ENCODE data around the gene JSRP1. TPM values are rescaled to one million over a fixed set of nuclear protein-coding genes. Genes with fewer than 3 reads are reported as not detected.

The JSRP1 gene
- total RNA-seq, 1 donor from 2014 or later = not detected

DNA sequence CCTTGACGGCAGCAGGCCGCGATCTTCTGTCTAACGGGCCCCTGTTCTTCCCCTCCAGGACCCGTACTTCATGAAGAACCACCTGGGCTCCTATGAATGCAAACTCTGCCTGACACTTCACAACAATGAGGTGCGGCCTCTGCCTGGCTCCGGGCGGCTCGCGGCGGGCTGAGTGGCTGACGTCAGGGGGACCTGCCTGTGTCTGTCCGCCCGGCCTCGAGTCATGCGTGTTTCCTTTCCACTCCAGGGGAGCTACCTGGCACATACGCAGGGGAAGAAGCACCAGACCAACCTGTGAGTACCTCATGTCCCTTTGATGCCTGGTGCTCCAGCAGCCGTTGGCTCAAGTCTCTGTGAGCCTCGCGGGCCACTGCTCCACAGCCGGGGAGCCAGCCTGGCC is 11.7 kb downstream of the JSRP1 start:
- DNase-seq (ENCODE audit: low read depth) = no peak
- H3K4me3 ChIP-seq (ENCODE audit: low read depth, low read length) = no peak overlapping the region
- TF ChIP-seq, protein P1, sequence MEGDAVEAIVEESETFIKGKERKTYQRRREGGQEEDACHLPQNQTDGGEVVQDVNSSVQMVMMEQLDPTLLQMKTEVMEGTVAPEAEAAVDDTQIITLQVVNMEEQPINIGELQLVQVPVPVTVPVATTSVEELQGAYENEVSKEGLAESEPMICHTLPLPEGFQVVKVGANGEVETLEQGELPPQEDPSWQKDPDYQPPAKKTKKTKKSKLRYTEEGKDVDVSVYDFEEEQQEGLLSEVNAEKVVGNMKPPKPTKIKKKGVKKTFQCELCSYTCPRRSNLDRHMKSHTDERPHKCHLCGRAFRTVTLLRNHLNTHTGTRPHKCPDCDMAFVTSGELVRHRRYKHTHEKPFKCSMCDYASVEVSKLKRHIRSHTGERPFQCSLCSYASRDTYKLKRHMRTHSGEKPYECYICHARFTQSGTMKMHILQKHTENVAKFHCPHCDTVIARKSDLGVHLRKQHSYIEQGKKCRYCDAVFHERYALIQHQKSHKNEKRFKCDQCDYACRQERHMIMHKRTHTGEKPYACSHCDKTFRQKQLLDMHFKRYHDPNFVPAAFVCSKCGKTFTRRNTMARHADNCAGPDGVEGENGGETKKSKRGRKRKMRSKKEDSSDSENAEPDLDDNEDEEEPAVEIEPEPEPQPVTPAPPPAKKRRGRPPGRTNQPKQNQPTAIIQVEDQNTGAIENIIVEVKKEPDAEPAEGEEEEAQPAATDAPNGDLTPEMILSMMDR (IDR thresholded peaks at IDR 0.05; ENCODE audit: insufficient read depth, low read length, severe bottlenecking) = no peak
- peaks cover 42% of the 10 kb centered on the region for H3K36me3 ChIP-seq (ENCODE audit: control insufficient read depth, insufficient read depth, low read length)
- H3K27me3 ChIP-seq (ENCODE audit: control insufficient read depth, insufficient read depth, low read length) = no peaks in the 10 kb centered on the region
- no peak for FAIRE-seq

GRCh38 chr19:2244125-2244411 is 12.1 kb downstream of the JSRP1 start:
- FAIRE-seq = no peak
- peaks cover 42% of the 10 kb centered on the region for H3K36me3 ChIP-seq (ENCODE audit: control insufficient read depth, insufficient read depth, low read length)

DNA sequence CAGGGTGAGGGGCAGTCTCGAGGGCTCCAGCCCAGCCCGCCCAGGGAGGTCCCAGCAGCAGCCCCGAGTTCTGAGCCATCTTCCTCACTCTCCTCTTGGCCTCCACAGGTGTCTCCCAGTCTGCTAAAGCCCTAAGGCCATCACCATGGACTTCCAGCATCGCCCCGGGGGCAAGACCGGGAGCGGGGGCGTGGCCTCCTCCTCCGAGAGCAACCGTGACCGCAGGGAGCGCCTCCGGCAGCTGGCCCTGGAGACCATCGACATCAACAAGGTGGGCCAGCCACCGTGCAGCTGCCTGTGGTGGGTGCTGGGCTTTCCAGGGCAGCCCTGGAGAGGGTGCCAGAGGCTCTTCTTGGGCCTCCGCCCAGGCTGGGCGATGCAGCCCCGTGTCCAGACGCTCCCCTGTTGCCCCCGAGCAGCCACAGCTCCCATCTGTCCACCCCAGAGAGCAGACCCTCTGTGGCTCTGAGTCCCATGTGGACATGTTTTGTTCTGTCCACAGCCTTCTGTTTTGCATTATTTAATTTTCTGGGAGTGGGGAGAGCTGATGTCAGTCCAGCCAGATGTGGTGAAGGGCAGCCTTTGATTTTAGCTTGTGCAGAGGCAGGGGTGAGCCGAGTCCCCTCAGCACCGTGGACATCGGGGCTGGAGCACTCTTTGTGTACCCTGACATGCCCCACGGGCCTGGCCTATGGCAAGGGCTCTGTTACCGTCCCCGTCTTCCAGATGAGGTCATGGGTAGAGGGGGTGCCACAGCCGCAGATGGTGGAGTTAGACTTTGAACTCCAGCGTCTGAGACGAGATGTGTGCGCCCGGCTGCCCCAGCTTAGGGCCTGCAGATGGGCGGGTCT is 12.7 kb downstream of the JSRP1 start:
- FAIRE-seq (no peak), DNase-seq (ENCODE audit: low read depth) (no peak)
- Histone ChIP-seq H3K4me3 (ENCODE audit: low read depth, low read length) (no peak overlapping the region), H3K36me3 (ENCODE audit: control insufficient read depth, insufficient read depth, low read length) (peaks cover 42% of the 10 kb centered on the region), H3K27me3 (ENCODE audit: control insufficient read depth, insufficient read depth, low read length) (no peaks in the 10 kb centered on the region)
- TF ChIP-seq, protein P1 (IDR thresholded peaks at IDR 0.05; ENCODE audit: insufficient read depth, low read length, severe bottlenecking) = no peak

More at GRCh38 chr19:2244125-2244411, 12.1 kb downstream of the JSRP1 start:
- TF ChIP-seq, protein P1 (IDR thresholded peaks at IDR 0.05; ENCODE audit: insufficient read depth, low read length, severe bottlenecking) = no peak
- no peak for DNase-seq (ENCODE audit: low read depth)
- Histone ChIP-seq H3K27me3 (ENCODE audit: control insufficient read depth, insufficient read depth, low read length) (no peaks in the 10 kb centered on the region), H3K4me3 (ENCODE audit: low read depth, low read length) (no peak overlapping the region)

GRCh38 chr19:2242816-2243215 is 13.4 kb downstream of the JSRP1 start:
- H3K4me3 ChIP-seq (ENCODE audit: low read depth, low read length) = no peak overlapping the region
- TF ChIP-seq, protein P1 (IDR thresholded peaks at IDR 0.05; ENCODE audit: insufficient read depth, low read length, severe bottlenecking) = no peak
- no peaks in the 10 kb centered on the region for H3K27me3 ChIP-seq (ENCODE audit: control insufficient read depth, insufficient read depth, low read length)
- FAIRE-seq (no peak), DNase-seq (ENCODE audit: low read depth) (no peak)
- peaks cover 42% of the 10 kb centered on the region for H3K36me3 ChIP-seq (ENCODE audit: control insufficient read depth, insufficient read depth, low read length)

DNA sequence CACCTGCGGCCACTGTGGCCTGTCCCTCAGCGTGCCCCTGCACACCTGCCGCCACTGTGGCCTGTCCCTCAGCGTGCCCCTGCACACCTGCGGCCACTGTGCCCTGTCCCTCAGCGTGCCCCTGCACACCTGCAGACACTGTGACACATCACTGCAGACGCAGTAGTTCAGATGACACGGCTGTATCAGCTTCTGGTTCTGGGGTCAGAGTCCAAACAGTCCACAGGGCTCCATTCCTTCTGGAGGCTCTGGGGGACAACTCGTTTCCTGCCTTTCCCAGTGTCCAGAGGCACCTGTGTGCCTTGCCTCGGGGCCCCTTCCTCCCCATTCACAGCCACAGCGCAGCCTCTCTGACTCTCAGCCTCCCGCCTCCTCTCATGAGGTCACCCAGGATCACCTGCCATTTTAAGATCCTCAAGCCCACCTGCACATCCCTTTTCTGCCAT is 14.1 kb downstream of the JSRP1 start:
- no peaks in the 10 kb centered on the region for H3K27me3 ChIP-seq (ENCODE audit: control insufficient read depth, insufficient read depth, low read length)
- FAIRE-seq (no peak), DNase-seq (ENCODE audit: low read depth) (no peak)
- H3K4me3 ChIP-seq (ENCODE audit: low read depth, low read length) = no peak overlapping the region
- TF ChIP-seq, protein P1 (IDR thresholded peaks at IDR 0.05; ENCODE audit: insufficient read depth, low read length, severe bottlenecking) = no peak
- H3K36me3 ChIP-seq (ENCODE audit: control insufficient read depth, insufficient read depth, low read length) = peaks cover 39% of the 10 kb centered on the region

All from bronchial epithelial cell (primary cell).